Calu3 (cell line): ENCODE results near the gene LAMA2. TPM values are rescaled to one million over a fixed set of nuclear protein-coding genes. Genes with fewer than 3 reads are reported as not detected.

ENCODE experiments used
- BruUV-seq: library from RNA; stranded (reverse); fragments of 400-500 nt; replicated peaks from 2 replicates; lab custom pipeline; 2021; lab: Mats Ljungman, UMichigan
- CTCF ChIA-PET: fragments of 300-600 bp; sonication (Branson Sonifier 250); formaldehyde crosslinking; loops from one replicate; lab custom pipeline; 2022; ENCODE audit warnings: antibody characterized with exemption; lab: Charles Lee
- DNase-seq: peaks from one replicate; pipeline ENCODE4 v3.0.0; 2022
- H3K27ac Mint-ChIP-seq: one replicate; pipeline ENCODE4 v1.8.0; 2022; ENCODE audit warnings: mixed read lengths; ENCODE audit not compliant: unreplicated experiment
- H3K27me3 Mint-ChIP-seq: one replicate; pipeline ENCODE4 v1.8.0; 2022; ENCODE audit warnings: mixed read lengths; ENCODE audit not compliant: unreplicated experiment
- H3K36me3 Mint-ChIP-seq: one replicate; pipeline ENCODE4 v1.8.0; 2022; ENCODE audit warnings: mild to moderate bottlenecking, moderate library complexity, mixed read lengths; ENCODE audit not compliant: insufficient read depth, unreplicated experiment
- H3K4me1 Mint-ChIP-seq: one replicate; pipeline ENCODE4 v1.8.0; 2022; ENCODE audit warnings: mild to moderate bottlenecking, low read depth, mixed read lengths; ENCODE audit not compliant: unreplicated experiment
- H3K4me3 Mint-ChIP-seq: one replicate; pipeline ENCODE4 v1.8.0; 2022; ENCODE audit warnings: mild to moderate bottlenecking, low read depth, moderate library complexity, mixed read lengths; ENCODE audit not compliant: unreplicated experiment
- H3K9me3 Mint-ChIP-seq: one replicate; pipeline ENCODE4 v1.8.0; 2022; ENCODE audit warnings: low read depth, mixed read lengths; ENCODE audit not compliant: unreplicated experiment
- CTCF ChIP-seq: fragments of 200-600 bp; IDR thresholded peaks from one replicate; pipeline ENCODE4 v1.8.0; 2022; ENCODE audit warnings: antibody characterized with exemption; ENCODE audit not compliant: unreplicated experiment
- intact Hi-C: fragments of 100-400 bp; cut with micrococcal nuclease; formaldehyde crosslinking; loops from one replicate; pipeline ENCODE4 v1.10.0; 2022; ENCODE audit not compliant: unreplicated experiment
- total RNA-seq: library from RNA; stranded (reverse); gene quantifications from 2 replicates; pipeline ENCODE4 v1.2.3, GENCODE V29; 2022

Gene LAMA2
- total RNA-seq, 1 experiment from 2014 or later, result 0.80 TPM

DNA sequence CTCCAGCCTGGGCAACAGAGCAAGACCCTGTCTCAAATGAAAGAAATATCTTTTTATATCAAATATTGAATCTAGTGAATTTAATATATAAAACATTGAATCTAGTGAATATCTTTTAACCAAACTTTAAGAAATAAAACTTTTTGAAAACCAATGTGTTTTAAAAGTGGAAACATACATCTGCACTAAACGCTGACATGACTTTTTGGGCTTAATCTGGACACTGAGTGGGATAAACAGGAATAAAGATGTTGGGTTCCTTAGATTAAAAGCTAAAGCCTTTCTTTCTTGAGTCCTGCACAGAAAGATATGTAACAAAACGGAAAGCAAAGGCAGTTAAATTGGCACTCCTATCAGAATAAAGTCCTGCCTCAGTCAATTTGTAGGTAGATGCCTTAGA lies 636.8 kb downstream of the LAMA2 start:
- no peak overlapping the region for H3K27ac Mint-ChIP-seq
- no peaks in the 10 kb centered on the region for H3K9me3 Mint-ChIP-seq
- H3K27me3 Mint-ChIP-seq, result no peaks in the 10 kb centered on the region
- CTCF ChIA-PET, result no interaction called here
- no peaks in the 10 kb centered on the region for H3K4me1 Mint-ChIP-seq
- no peak for DNase-seq
- no peak for TF ChIP-seq CTCF
- H3K4me3 Mint-ChIP-seq, result no peak overlapping the region
- no TSS peak for BruUV-seq
- H3K36me3 Mint-ChIP-seq, result peaks cover 11% of the 10 kb centered on the region
- intact Hi-C loops, result no loop called here

DNA sequence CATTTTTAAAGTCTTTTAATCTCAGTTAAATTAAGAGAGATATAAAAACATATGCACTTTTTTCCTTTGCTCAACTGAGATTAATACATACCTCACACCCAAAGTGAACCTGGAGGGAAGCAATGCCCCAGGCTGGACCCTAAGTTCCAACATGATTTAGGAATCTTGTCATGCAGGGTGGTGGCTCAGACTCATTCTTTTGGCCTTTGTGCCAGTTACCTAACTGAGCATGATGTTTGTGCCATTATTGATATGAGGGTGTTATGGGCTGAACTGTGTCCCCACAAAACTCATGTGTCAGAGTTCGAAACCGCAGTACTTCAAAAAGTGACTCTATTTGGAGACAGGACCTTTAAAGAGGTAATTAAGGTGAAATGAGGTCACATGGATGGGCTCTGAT lies 639.0 kb downstream of the LAMA2 start:
- DNase-seq, result no peak
- Mint-ChIP-seq H3K27me3 (no peaks in the 10 kb centered on the region), H3K9me3 (no peaks in the 10 kb centered on the region), H3K36me3 (peaks cover 10% of the 10 kb centered on the region), H3K4me3 (no peak overlapping the region), H3K4me1 (no peaks in the 10 kb centered on the region), H3K27ac (no peak overlapping the region)
- no peak for TF ChIP-seq CTCF
- CTCF ChIA-PET, result no interaction called here
- intact Hi-C loops, result no loop called here
- BruUV-seq, result no TSS peak

DNA sequence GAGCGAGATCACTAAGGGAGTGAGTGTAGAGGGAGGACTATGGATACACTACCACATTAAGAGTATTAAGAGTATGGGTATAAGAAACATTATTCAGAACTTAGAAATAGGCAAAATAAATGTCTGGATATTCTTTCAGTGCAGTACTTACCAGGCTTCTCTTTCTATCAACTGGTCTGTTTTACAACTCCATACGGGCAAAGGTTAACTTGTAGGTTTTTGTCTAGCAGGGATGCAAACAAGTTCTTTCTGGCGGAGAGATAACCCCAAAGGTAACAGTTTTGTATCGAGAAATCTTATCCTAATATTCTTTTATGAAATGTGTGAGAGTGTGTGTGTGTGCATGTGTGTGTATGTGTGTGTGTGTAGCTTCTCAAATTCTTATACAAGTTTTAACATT lies 640.9 kb downstream of the LAMA2 start:
- no peak for TF ChIP-seq CTCF
- intact Hi-C loops, result no loop called here
- H3K4me3 Mint-ChIP-seq, result no peak overlapping the region
- peaks cover 15% of the 10 kb centered on the region for H3K36me3 Mint-ChIP-seq
- H3K27ac Mint-ChIP-seq, result no peak overlapping the region
- CTCF ChIA-PET, result interaction anchor here (0.6 kb wide), 1 partner anchor 96 kb away, joined by 4 read pairs; no protein-coding TSS in a partner anchor
- no TSS peak for BruUV-seq
- H3K9me3 Mint-ChIP-seq, result no peaks in the 10 kb centered on the region
- no peak for DNase-seq
- no peaks in the 10 kb centered on the region for H3K27me3 Mint-ChIP-seq
- no peaks in the 10 kb centered on the region for H3K4me1 Mint-ChIP-seq

- no peak overlapping the region for H3K27ac Mint-ChIP-seq
- intact Hi-C loops, result no loop called here
- BruUV-seq, result no TSS peak
- H3K36me3 Mint-ChIP-seq, result peaks cover 16% of the 10 kb centered on the region
- TF ChIP-seq CTCF, result no peak
- H3K4me3 Mint-ChIP-seq, result no peak overlapping the region
- H3K27me3 Mint-ChIP-seq, result no peaks in the 10 kb centered on the region
- no peaks in the 10 kb centered on the region for H3K4me1 Mint-ChIP-seq
- DNase-seq, result no peak
- H3K9me3 Mint-ChIP-seq, result no peaks in the 10 kb centered on the region
- CTCF ChIA-PET, result no interaction called here
Measured at GRCh38 chr6:129525055-129525454, 642.1 kb downstream of the LAMA2 start.
